Fibroblast of villous mesenchyme (primary cell): ENCODE results near the gene FRMD5. TPM values are rescaled to one million over a fixed set of nuclear protein-coding genes. Genes with fewer than 3 reads are reported as not detected.
A peak's percentile ranks its signal among the peaks of the same experiment; 100 is the strongest.

ENCODE experiments used
- DNase-seq: peaks from one replicate; pipeline ENCODE4 v3.0.0-alpha.2; 2010; ENCODE audit warnings: low read depth
- H3K4me3 ChIP-seq: 2 replicates; pipeline ENCODE4 v1.5.1; 2011; ENCODE audit warnings: low read depth, mild to moderate bottlenecking, low read length
- total RNA-seq: library from RNA; depleted of rRNA; stranded (reverse); fragments of >200 nt; gene quantifications from 2 replicates; pipeline ENCODE4 v1.2.3, GENCODE V29; 2012
- TF ChIP-seq, protein P1 (sequence below): IDR thresholded peaks from 2 replicates; pipeline ENCODE4 v1.5.1; 2012; ENCODE audit warnings: low read depth, mild to moderate bottlenecking, low read length; ENCODE audit not compliant: insufficient read depth

The FRMD5 gene
- total RNA-seq, 1 donor = 1.3 TPM

DNA sequence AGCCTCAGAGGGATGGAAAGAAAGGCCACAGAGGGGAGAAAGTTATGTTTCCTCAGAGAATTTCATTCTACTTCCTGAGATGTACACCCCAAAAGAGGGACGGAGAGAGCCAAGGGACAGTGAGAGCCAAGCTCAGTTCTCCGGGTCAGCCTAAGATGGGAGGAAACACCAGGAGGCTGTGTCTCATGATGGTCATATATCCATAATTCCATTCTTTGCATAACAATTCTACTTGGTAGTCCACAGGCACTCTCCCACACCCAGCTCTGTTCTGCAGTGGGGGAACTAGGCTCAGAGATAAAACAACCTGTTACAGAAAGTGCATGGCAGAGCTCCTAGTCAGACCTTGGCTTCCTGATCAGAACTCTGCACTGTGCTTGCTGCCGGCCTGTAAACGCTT is 313.8 kb downstream of the FRMD5 start:
- TF ChIP-seq, protein P1, sequence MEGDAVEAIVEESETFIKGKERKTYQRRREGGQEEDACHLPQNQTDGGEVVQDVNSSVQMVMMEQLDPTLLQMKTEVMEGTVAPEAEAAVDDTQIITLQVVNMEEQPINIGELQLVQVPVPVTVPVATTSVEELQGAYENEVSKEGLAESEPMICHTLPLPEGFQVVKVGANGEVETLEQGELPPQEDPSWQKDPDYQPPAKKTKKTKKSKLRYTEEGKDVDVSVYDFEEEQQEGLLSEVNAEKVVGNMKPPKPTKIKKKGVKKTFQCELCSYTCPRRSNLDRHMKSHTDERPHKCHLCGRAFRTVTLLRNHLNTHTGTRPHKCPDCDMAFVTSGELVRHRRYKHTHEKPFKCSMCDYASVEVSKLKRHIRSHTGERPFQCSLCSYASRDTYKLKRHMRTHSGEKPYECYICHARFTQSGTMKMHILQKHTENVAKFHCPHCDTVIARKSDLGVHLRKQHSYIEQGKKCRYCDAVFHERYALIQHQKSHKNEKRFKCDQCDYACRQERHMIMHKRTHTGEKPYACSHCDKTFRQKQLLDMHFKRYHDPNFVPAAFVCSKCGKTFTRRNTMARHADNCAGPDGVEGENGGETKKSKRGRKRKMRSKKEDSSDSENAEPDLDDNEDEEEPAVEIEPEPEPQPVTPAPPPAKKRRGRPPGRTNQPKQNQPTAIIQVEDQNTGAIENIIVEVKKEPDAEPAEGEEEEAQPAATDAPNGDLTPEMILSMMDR = no peak
- no peak for DNase-seq
- H3K4me3 ChIP-seq = no peak overlapping the region

GRCh38 chr15:43880406-43881194 is 314.5 kb downstream of the FRMD5 start:
- TF ChIP-seq, protein P1 = no peak
- DNase-seq = no peak
- H3K4me3 ChIP-seq = no peak overlapping the region

DNA sequence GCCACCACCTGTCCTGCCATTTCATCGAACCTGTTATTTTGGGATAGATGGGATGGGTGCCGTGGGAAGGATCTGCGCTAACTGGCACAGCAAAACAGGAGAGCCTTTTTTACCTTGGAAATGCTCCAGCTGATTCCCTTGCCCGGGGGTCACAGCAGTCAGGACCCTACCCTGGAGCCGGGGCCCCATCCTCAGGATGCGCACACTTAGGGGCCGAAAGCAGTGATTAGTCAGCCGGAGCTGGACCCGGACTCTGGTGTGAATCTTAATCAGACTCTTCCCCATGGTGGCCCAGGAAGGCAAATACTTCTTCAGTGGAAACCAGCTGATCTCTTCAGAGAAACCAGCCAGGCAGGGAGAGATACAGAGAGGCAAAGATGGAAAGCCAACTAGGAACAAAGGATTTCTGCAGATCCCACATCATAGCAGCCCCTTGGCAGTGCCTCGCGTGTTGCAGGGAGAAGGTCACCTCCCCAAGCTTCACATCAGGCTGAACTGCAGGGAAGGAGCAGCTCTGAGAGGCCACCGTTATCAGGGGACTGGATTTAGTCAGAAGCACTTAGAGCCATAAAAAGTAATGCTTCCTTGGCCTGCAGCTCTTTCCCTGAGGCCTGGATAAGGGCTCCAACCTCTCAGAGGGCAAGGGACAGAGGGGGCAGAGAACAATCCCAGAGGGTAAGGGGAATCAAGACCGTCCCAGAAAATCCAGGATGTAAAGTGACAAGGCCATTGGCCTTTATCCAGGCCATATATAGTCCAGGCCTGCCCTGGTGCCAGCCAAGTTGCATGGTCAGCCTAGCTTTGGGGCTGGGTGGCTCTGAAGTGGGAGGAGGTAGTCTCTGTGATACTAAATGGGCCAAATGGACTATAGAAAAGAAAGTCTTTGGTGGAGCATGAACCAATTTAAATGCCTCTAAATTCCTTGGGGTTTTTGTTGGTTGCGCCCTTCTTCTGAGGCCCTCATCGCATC is 315.4 kb downstream of the FRMD5 start:
- H3K4me3 ChIP-seq = no peak overlapping the region
- TF ChIP-seq, protein P1 = no peak
- DNase-seq = peak; percentile 9

DNA sequence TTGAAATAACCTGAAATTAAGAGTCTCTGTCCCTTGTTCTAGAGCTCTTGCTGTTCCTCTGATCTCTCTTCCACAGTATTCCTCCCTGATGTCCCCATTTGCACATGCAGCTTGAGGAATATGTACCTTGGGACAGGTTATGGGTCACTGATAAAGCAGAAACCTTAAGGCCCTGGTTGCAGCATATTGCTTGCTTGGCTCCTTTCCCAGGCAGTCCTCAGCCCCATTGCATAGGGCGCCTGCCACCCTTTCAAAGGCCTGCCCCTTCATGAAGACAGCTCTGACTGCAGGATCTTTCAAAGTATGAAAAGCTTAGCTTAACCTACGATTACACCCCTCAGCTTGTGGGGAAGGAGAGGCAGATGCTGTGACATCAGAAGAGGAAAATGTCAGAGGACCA is 316.6 kb downstream of the FRMD5 start:
- no peak for DNase-seq
- no peak overlapping the region for H3K4me3 ChIP-seq
- TF ChIP-seq, protein P1 = no peak

DNA sequence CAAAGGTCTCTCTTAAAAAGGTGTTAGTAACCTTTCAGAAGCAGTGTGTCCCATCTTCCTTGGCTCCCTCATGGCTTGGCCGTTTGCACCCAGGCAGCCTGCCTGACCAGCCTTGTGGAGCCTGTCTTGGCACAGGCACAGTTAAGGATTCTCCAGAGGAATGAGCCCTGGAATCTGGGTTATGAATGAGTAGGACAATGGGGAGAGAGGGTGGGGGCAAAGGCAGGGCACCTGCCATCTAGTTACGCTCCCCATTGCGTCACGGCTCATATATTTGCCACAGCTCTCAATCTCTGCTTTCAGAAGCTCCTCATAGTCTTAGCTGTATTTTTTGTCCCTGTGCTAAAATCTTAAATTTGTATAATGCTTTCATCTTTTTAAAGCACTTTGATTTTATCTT is 317.7 kb downstream of the FRMD5 start:
- no peak for DNase-seq
- H3K4me3 ChIP-seq = no peak overlapping the region
- TF ChIP-seq, protein P1 = no peak

DNA sequence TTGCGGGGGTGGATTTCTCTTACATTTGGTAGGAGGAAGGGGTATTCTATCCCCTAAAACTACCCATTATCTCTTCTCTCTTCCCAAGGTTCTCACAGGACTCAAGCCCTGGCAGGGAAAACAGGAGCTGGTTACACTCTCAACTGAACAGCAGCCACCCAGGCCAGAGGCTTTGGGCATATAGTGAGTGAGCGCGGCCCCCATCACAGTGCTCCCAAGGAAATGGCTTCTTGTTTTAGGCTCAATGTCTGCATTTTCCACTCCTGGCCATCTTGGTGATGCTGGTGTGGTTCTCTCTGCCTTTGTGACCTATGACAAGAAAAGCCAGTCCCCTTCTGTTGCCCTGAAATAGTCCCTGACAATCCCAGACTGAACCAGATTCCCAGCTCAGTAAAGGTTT is 318.2 kb downstream of the FRMD5 start:
- DNase-seq = no peak
- no peak overlapping the region for H3K4me3 ChIP-seq
- TF ChIP-seq, protein P1 = no peak
